ENCODE data around the gene GRIK1.

Gene GRIK1

DNA sequence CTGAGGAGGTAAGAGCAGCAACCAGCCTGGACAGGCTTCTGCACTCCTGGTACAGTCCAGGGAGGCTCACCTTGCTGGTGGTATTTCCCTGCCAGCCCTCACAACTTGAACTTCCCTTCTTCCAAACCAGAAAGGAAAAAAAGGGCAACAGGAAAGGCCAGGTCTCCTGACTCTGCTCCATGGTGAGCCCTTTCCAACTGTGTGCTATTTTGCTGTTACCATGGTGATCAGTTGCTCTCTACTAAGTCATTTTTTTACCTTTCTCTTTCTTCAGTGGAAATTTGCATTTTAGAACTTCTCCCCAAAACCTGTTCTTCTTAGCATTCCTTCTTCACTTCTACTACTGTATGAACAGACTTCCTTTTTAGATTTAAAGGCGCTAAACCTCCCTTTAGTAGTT is 164.3 kb downstream of the GRIK1 start:
- TF ChIP-seq, protein P1, sequence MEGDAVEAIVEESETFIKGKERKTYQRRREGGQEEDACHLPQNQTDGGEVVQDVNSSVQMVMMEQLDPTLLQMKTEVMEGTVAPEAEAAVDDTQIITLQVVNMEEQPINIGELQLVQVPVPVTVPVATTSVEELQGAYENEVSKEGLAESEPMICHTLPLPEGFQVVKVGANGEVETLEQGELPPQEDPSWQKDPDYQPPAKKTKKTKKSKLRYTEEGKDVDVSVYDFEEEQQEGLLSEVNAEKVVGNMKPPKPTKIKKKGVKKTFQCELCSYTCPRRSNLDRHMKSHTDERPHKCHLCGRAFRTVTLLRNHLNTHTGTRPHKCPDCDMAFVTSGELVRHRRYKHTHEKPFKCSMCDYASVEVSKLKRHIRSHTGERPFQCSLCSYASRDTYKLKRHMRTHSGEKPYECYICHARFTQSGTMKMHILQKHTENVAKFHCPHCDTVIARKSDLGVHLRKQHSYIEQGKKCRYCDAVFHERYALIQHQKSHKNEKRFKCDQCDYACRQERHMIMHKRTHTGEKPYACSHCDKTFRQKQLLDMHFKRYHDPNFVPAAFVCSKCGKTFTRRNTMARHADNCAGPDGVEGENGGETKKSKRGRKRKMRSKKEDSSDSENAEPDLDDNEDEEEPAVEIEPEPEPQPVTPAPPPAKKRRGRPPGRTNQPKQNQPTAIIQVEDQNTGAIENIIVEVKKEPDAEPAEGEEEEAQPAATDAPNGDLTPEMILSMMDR (IDR thresholded peaks at IDR 0.05): no peak

DNA sequence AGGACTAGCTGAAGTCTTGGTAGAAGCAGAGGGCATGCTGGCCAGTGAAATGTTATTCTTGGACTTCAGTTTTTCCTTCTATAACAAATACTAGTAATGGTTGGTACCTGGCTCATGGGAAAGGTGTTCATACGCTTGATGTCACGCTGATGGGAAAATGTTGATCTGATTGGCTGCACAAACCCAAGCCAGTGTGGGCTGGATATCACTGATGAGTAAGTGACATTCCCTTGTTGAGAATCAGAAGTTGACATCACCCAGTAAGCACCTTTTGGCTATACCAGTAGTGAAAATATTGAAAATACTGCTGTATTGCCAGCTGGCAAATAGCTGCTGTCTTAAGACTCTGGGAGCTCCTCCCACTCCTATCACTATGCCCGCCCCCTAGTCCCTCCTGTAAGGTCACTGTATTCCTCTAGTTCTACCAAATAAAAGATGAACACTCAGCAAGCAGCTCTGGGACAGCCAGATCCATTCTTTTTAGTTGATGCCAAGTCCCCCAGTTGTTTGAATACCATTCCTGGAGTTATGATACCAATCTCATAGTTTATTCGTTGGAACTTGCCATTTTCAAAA is 168.2 kb downstream of the GRIK1 start:
- TF ChIP-seq, protein P1 (IDR thresholded peaks at IDR 0.05): no peak

DNA sequence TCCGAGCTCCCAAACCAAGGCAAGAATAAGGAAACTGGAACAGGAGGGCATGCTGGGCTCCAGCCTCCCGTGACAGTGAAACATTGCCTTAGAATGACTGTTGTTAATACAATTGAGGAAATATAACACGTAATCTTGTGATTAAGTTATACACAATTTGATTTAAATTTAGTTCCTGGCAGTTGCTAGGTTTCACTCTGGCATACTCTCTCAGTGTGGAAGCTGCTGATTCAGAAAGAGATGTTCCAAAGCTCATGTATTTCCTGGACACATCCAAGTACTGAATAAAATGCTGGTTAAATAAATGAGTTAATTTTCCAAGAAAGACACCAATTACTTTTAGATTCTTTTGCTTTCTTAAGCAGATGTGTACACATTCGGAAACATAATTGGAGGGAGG is 176.1 kb downstream of the GRIK1 start:
- TF ChIP-seq, protein P1 (IDR thresholded peaks at IDR 0.05): no peak

DNA sequence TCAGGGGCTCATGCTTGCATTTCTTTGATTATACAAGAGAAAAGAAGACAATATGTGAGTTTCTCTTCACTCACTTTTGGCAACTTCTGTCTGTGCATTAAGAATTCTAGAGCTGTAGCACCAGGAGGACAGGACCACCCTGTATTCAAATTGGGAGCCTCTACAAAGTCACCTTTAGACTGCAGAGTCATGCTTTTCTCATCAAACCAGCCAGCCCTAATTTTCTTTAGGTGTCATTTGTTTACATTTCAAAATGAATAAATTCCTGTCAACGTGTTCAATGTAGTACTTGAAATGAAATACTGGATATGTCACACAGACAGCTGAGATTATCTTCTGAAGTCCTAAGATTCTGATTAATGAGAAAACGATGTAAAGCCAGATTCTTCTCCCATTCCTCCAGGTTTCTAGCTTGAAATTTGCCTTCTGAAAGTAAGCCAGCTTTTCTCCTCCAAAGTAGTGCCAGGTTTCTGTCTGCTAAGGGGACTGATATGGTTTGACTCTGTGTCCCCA is 177.2 kb downstream of the GRIK1 start:
- TF ChIP-seq, protein P1 (IDR thresholded peaks at IDR 0.05): no peak

DNA sequence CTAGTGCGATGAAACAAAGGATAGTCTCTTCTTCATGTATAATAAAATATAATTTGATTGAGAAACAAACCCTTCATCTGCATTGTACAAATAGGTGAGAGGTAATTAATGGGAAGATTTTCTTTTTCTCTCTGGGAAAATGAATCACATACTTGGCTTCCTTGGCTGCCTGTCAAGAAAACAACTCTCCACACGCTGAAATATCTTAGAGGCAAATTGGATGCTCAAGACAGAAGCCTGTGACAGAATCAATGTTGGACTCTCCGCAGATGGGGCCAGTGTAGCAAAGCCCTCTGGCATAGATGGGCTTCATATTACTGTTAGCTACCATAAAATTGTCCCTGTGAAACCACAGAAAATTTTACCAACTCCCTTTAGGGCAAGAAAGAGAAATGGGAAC is 186.6 kb downstream of the GRIK1 start:
- TF ChIP-seq, protein P1 (IDR thresholded peaks at IDR 0.05): no peak

DNA sequence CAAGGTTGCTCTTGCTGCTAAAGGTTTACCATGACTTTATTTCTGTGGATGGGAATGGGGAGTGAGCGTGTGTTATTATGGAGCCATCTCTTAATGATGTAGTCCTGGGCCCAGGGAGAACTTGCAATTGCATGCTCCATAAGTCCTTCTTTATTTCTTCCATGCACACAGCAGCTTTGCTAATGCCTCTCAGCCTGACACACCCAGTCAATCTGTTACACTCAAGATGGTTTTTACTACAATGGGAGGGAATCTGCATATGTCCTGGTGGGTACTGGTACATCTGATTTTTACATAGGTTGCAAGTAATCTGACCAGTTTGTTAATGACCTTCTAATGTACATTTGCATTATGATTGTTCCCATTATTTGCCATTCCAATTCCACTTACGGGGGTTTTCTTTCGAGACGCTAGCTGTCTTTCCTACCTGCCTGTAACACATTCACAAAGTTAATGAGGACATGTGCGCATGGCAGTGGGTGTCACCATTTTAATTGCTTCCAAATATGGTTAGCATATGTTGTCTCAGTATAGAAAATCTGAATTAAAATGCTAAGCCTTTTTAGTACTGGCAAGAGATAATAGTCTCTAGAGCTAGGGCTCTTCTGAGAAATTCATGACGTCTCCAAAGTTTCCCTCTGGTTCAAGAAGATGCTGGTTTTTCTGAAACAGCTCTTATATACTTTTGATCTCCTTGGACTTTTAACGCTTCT is 188.2 kb downstream of the GRIK1 start:
- TF ChIP-seq, protein P1 (IDR thresholded peaks at IDR 0.05): no peak

DNA sequence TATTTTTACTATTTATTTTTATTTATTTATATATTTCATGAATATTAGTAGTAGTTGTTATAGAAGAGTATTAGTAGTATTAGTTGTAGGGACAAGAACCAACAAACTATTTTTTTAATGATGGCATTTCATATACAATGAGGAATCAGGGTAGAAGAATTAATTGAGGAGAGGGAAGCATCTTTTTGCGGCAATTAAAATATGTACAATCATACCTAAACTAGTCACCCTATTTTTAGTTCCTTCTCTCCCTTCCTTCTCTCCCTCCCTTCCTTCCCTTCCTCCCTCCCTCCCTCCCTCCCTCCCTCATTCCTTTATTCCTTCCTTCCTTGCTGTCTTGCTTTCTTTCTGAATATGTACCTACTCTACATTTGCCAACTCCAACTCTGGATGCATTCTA is 189.8 kb downstream of the GRIK1 start:
- TF ChIP-seq, protein P1 (IDR thresholded peaks at IDR 0.05): no peak

Data from LNCAP (cell line).